Measurements from ENCODE around the gene TMEM151B. TPM values are rescaled to one million over a fixed set of nuclear protein-coding genes. Genes with fewer than 3 reads are reported as not detected.

TMEM151B gene
- total and polyA plus RNA-seq, 2 of the 13 experiments (the other 11 are each of a cell fraction or from before 2014, with no cell fraction given) = not detected

DNA sequence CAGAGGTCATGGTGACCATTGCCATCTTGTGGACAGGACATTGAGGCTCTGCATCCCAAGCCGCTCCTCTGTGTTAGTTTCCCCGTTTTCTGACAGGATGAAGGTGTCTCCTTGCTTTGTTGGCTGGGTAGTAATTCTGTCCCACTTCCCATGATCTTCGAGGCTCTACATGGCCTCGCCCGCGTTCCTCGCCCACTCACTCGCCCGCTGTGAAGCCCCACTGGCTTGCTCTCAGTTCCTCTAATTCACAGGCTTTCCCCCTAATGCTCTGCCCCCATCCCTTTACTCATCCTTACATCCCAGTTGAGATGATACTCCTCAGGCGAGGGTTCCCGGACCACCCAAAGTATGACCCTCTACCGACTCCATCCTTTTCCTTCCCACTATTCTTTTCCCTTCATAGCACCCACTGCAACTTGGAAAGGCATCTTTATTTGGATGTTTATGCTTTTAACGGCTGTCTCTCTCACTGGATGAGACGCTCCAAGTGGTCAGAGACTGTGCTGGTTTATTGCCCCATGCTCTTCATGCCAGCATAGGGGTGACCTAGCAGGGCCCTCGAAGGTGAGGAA, 12.4 kb upstream of the TMEM151B start (continued):
- no peak for TF ChIP-seq ATF7 (IDR thresholded peaks at IDR 0.05)
- TF ChIP-seq ATF7 (CRISPR knock-in tag; IDR thresholded peaks at IDR 0.05) = 0 out of 2 replicates have a peak, but pooled peaks have one; percentile 26
- TF ChIP-seq ZFP62 (CRISPR knock-in tag; IDR thresholded peaks at IDR 0.05) = no peak
- TF ChIP-seq, protein P1, sequence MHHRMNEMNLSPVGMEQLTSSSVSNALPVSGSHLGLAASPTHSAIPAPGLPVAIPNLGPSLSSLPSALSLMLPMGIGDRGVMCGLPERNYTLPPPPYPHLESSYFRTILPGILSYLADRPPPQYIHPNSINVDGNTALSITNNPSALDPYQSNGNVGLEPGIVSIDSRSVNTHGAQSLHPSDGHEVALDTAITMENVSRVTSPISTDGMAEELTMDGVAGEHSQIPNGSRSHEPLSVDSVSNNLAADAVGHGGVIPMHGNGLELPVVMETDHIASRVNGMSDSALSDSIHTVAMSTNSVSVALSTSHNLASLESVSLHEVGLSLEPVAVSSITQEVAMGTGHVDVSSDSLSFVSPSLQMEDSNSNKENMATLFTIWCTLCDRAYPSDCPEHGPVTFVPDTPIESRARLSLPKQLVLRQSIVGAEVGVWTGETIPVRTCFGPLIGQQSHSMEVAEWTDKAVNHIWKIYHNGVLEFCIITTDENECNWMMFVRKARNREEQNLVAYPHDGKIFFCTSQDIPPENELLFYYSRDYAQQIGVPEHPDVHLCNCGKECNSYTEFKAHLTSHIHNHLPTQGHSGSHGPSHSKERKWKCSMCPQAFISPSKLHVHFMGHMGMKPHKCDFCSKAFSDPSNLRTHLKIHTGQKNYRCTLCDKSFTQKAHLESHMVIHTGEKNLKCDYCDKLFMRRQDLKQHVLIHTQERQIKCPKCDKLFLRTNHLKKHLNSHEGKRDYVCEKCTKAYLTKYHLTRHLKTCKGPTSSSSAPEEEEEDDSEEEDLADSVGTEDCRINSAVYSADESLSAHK (CRISPR knock-in tag; IDR thresholded peaks at IDR 0.05; ENCODE audit: borderline replicate concordance) = no peak
- no peak for TF ChIP-seq ZSCAN25 (CRISPR knock-in tag; IDR thresholded peaks at IDR 0.05)
- TF ChIP-seq ZC3H13 (CRISPR knock-in tag; IDR thresholded peaks at IDR 0.05) = 0 out of 2 replicates have a peak, but pooled peaks have one; percentile 25
- TF ChIP-seq TEAD2 (CRISPR knock-in tag; IDR thresholded peaks at IDR 0.05) = no peak
- no peak for TF ChIP-seq ZNF274 (CRISPR knock-in tag; IDR thresholded peaks at IDR 0.05)
- TF ChIP-seq KMT2B (CRISPR knock-in tag; IDR thresholded peaks at IDR 0.05) = no peak
- TF ChIP-seq PTBP1 (IDR thresholded peaks at IDR 0.05; ENCODE audit: low read depth, low read length, poor library complexity, severe bottlenecking) = no peak
- TF ChIP-seq, protein P2, sequence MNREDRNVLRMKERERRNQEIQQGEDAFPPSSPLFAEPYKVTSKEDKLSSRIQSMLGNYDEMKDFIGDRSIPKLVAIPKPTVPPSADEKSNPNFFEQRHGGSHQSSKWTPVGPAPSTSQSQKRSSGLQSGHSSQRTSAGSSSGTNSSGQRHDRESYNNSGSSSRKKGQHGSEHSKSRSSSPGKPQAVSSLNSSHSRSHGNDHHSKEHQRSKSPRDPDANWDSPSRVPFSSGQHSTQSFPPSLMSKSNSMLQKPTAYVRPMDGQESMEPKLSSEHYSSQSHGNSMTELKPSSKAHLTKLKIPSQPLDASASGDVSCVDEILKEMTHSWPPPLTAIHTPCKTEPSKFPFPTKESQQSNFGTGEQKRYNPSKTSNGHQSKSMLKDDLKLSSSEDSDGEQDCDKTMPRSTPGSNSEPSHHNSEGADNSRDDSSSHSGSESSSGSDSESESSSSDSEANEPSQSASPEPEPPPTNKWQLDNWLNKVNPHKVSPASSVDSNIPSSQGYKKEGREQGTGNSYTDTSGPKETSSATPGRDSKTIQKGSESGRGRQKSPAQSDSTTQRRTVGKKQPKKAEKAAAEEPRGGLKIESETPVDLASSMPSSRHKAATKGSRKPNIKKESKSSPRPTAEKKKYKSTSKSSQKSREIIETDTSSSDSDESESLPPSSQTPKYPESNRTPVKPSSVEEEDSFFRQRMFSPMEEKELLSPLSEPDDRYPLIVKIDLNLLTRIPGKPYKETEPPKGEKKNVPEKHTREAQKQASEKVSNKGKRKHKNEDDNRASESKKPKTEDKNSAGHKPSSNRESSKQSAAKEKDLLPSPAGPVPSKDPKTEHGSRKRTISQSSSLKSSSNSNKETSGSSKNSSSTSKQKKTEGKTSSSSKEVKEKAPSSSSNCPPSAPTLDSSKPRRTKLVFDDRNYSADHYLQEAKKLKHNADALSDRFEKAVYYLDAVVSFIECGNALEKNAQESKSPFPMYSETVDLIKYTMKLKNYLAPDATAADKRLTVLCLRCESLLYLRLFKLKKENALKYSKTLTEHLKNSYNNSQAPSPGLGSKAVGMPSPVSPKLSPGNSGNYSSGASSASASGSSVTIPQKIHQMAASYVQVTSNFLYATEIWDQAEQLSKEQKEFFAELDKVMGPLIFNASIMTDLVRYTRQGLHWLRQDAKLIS (CRISPR knock-in tag; IDR thresholded peaks at IDR 0.05) = no peak
- TF ChIP-seq, protein P3, sequence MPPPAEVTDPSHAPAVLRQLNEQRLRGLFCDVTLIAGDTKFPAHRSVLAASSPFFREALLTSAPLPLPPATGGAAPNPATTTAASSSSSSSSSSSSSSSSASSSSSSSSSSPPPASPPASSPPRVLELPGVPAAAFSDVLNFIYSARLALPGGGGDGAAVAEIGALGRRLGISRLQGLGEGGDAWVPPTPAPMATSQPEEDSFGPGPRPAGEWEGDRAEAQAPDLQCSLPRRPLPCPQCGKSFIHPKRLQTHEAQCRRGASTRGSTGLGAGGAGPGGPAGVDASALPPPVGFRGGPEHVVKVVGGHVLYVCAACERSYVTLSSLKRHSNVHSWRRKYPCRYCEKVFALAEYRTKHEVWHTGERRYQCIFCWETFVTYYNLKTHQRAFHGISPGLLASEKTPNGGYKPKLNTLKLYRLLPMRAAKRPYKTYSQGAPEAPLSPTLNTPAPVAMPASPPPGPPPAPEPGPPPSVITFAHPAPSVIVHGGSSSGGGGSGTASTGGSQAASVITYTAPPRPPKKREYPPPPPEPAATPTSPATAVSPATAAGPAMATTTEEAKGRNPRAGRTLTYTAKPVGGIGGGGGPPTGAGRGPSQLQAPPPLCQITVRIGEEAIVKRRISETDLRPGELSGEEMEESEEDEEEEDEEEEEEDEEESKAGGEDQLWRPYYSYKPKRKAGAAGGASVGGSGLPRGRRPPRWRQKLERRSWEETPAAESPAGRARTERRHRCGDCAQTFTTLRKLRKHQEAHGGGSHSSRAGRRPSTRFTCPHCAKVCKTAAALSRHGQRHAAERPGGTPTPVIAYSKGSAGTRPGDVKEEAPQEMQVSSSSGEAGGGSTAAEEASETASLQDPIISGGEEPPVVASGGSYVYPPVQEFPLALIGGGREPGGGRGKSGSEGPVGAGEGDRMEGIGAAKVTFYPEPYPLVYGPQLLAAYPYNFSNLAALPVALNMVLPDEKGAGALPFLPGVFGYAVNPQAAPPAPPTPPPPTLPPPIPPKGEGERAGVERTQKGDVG (CRISPR knock-in tag; IDR thresholded peaks at IDR 0.05; ENCODE audit: borderline replicate concordance) = no peak
- TF ChIP-seq PRPF4 (IDR thresholded peaks at IDR 0.05; ENCODE audit: low read depth, low read length, poor library complexity, severe bottlenecking) = no peak
- TF ChIP-seq ZNF30 (CRISPR knock-in tag; IDR thresholded peaks at IDR 0.05) = no peak
- no peak for TF ChIP-seq ZNF205 (CRISPR knock-in tag; IDR thresholded peaks at IDR 0.05)
- TF ChIP-seq XBP1 (CRISPR knock-in tag; IDR thresholded peaks at IDR 0.05) = no peak
- TF ChIP-seq ZNF737 (CRISPR knock-in tag; IDR thresholded peaks at IDR 0.05; ENCODE audit: borderline replicate concordance) = no peak
- TF ChIP-seq SOX6 (IDR thresholded peaks at IDR 0.05) = no peak
- 0 out of 2 replicates have a peak, but pooled peaks have one; percentile 12 for TF ChIP-seq SOX6 (CRISPR knock-in tag; IDR thresholded peaks at IDR 0.05)
- TF ChIP-seq PHF20 (CRISPR knock-in tag; IDR thresholded peaks at IDR 0.05) = no peak
- TF ChIP-seq MZF1 (CRISPR knock-in tag; IDR thresholded peaks at IDR 0.05; ENCODE audit: borderline replicate concordance) = no peak

All from HepG2 (cell line).